8988T (cell line): ENCODE results near the gene PATJ.
"Not testable (repeated sequence)": the region's sequence is repeated elsewhere in the genome, so short reads cannot be mapped to it uniquely, and the experiment has no call there.

ENCODE experiments used
- DNase-seq: peaks from one replicate; pipeline ENCODE4 v3.0.0; 2011

Gene PATJ

GRCh38 chr1:61951731-61952580, 209.7 kb downstream of the PATJ start:
- no peak for DNase-seq

GRCh38 chr1:61952675-61953074, 210.4 kb downstream of the PATJ start:
- no peak for DNase-seq

GRCh38 chr1:61953076-61953789, 211.0 kb downstream of the PATJ start:
- no peak for DNase-seq

GRCh38 chr1:61953790-61954150, 211.5 kb downstream of the PATJ start:
- no peak for DNase-seq

- no peak for DNase-seq
Observed at GRCh38 chr1:61955261-61955660, 213.0 kb downstream of the PATJ start.

- DNase-seq: no peak
Observed at GRCh38 chr1:61956016-61956645, 213.9 kb downstream of the PATJ start.

- no peak for DNase-seq
Observed at GRCh38 chr1:61956784-61957183, 214.5 kb downstream of the PATJ start.

GRCh38 chr1:61961009-61961408, 218.7 kb downstream of the PATJ start:
- no peak for DNase-seq

GRCh38 chr1:61962631-61963030, 220.4 kb downstream of the PATJ start:
- no peak for DNase-seq

- not testable (repeated sequence) for DNase-seq
Observed at GRCh38 chr1:61966450-61967225, 224.4 kb downstream of the PATJ start.

- DNase-seq: no peak
Observed at GRCh38 chr1:61967750-61968149, 225.5 kb downstream of the PATJ start.

- DNase-seq: no peak
Observed at GRCh38 chr1:61968869-61969268, 226.6 kb downstream of the PATJ start.

GRCh38 chr1:61973100-61973837, 231.0 kb downstream of the PATJ start:
- no peak for DNase-seq

GRCh38 chr1:61975638-61976037, 233.4 kb downstream of the PATJ start:
- DNase-seq: no peak

- DNase-seq: no peak
Observed at GRCh38 chr1:61976566-61976965, 234.3 kb downstream of the PATJ start.

- no peak for DNase-seq
Observed at GRCh38 chr1:61978796-61979195, 236.5 kb downstream of the PATJ start.

GRCh38 chr1:61979729-61980128, 237.4 kb downstream of the PATJ start:
- no peak for DNase-seq

- no peak for DNase-seq
Observed at GRCh38 chr1:61980561-61980960, 238.3 kb downstream of the PATJ start.

- DNase-seq: no peak
Observed at GRCh38 chr1:61981870-61982660, 239.8 kb downstream of the PATJ start.

- no peak for DNase-seq
Observed at GRCh38 chr1:61983236-61983635, 241.0 kb downstream of the PATJ start.

GRCh38 chr1:61992257-61992656, 250.0 kb downstream of the PATJ start:
- no peak for DNase-seq
